Panc1 (cell line): ENCODE data around the gene MAPK8.

Source experiments
- CTCF ChIP-seq: fragments of 450-650 bp; IDR thresholded peaks from 2 replicates; pipeline ENCODE4 v1.5.1; 2017; ENCODE audit warnings: mild to moderate bottlenecking
- POLR2AphosphoS5 ChIP-seq: IDR thresholded peaks from 2 replicates; pipeline ENCODE4 v1.6.1; 2012; ENCODE audit warnings: mild to moderate bottlenecking, low read depth, low read length, moderate library complexity
- REST ChIP-seq, 2 experiments: IDR thresholded peaks; 2 replicates each; pipeline ENCODE4 v1.6.1; 2011 to 2012; ENCODE audit warnings: low read depth in 2 of 2, control low read depth in 1 of 2, low read length in 1 of 2, mild to moderate bottlenecking in 1 of 2, moderate library complexity in 1 of 2; ENCODE audit not compliant: insufficient read depth in 1 of 2
- SIN3A ChIP-seq: IDR thresholded peaks from 2 replicates; pipeline ENCODE4 v1.6.1; 2012; ENCODE audit warnings: low read depth, mild to moderate bottlenecking, low read length, moderate library complexity, borderline replicate concordance; ENCODE audit not compliant: insufficient read depth
- TCF7L2 ChIP-seq: IDR thresholded peaks from 2 replicates; pipeline ENCODE4 v1.6.1; 2011; ENCODE audit warnings: mild to moderate bottlenecking, low read depth, low read length, inconsistent platforms

- no peak for TF ChIP-seq CTCF
- TF ChIP-seq POLR2AphosphoS5, result no peak
- no peak for TF ChIP-seq TCF7L2
- TF ChIP-seq REST (IDR thresholded peaks at IDR 0.05; ENCODE audit: insufficient read depth in 1 of 2, low read depth in 2 of 2, low read length in 1 of 2), result no peak
- no peak for TF ChIP-seq SIN3A
Observed at GRCh38 chr10:48400129-48400849, 93.8 kb downstream of the MAPK8 start.
